HG02973 (cell line): ENCODE measurements around the gene GALNT18.

Experiments
- ATAC-seq: cut with Tn5 transposase; IDR thresholded peaks from one replicate; pipeline ENCODE4 v1.9.1; 2021; ENCODE audit warnings: moderate library complexity; ENCODE audit not compliant: unreplicated experiment

The GALNT18 gene

GRCh38 chr11:11533751-11534150 is 88.1 kb downstream of the GALNT18 start:
- no peak for ATAC-seq

GRCh38 chr11:11533057-11533456 is 88.7 kb downstream of the GALNT18 start:
- ATAC-seq: no peak

GRCh38 chr11:11532574-11532973 is 89.2 kb downstream of the GALNT18 start:
- no peak for ATAC-seq

GRCh38 chr11:11531131-11531908 is 90.5 kb downstream of the GALNT18 start:
- ATAC-seq: no peak

GRCh38 chr11:11528986-11529385 is 92.8 kb downstream of the GALNT18 start:
- no peak for ATAC-seq

- no peak for ATAC-seq
Measured at GRCh38 chr11:11525283-11525682, 96.5 kb downstream of the GALNT18 start.

- no peak for ATAC-seq
Measured at GRCh38 chr11:11524436-11525061, 97.3 kb downstream of the GALNT18 start.

GRCh38 chr11:11522591-11522990 is 99.2 kb downstream of the GALNT18 start:
- no peak for ATAC-seq

GRCh38 chr11:11521306-11522002 is 100.4 kb downstream of the GALNT18 start:
- no peak for ATAC-seq

GRCh38 chr11:11520231-11521015 is 101.4 kb downstream of the GALNT18 start:
- no peak for ATAC-seq

GRCh38 chr11:11519184-11519583 is 102.6 kb downstream of the GALNT18 start:
- ATAC-seq: no peak

- no peak for ATAC-seq
Measured at GRCh38 chr11:11514246-11514645, 107.6 kb downstream of the GALNT18 start.

- no peak for ATAC-seq
Measured at GRCh38 chr11:11513422-11513821, 108.4 kb downstream of the GALNT18 start.

- ATAC-seq: no peak
Measured at GRCh38 chr11:11512929-11513328, 108.9 kb downstream of the GALNT18 start.

- no peak for ATAC-seq
Measured at GRCh38 chr11:11512502-11512901, 109.3 kb downstream of the GALNT18 start.

GRCh38 chr11:11512090-11512489 is 109.7 kb downstream of the GALNT18 start:
- no peak for ATAC-seq

- ATAC-seq: no peak
Measured at GRCh38 chr11:11510939-11511338, 110.9 kb downstream of the GALNT18 start.

- ATAC-seq: no peak
Measured at GRCh38 chr11:11505692-11506091, 116.1 kb downstream of the GALNT18 start.

- no peak for ATAC-seq
Measured at GRCh38 chr11:11505190-11505589, 116.6 kb downstream of the GALNT18 start.

- ATAC-seq: no peak
Measured at GRCh38 chr11:11504071-11504470, 117.7 kb downstream of the GALNT18 start.

GRCh38 chr11:11502263-11502861 is 119.4 kb downstream of the GALNT18 start:
- no peak for ATAC-seq
